ENCODE data around the gene MAP3K7. TPM values are rescaled to one million over a fixed set of nuclear protein-coding genes. Genes with fewer than 3 reads are reported as not detected.

Gene MAP3K7
- total RNA-seq, 1 experiment from 2014 or later = 27.8 TPM

DNA sequence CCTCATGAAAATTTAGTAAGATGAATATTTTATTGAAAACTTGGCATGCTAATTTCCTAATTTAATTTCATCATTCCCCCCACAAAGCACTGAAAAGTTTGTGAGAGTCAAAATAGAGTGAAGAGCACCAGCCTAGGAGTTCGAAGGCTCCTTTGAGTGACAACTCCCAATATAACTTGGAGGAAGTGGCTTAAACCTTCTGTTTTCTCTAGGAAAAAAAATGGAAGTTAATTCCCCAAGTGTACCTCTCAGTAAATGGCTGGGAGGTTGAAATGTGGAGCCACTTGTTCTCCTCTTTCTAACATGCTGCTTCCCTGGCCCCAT is 107.3 kb downstream of the MAP3K7 start:
- H3K27ac Mint-ChIP-seq (ENCODE audit: unreplicated experiment) = peak overlapping the region; percentile 70
- peaks cover 17% of the 10 kb centered on the region for H3K4me1 Mint-ChIP-seq (ENCODE audit: low read depth, unreplicated experiment)
- no TSS peak for BruUV-seq (replicated peaks)
- TF ChIP-seq, protein P1, sequence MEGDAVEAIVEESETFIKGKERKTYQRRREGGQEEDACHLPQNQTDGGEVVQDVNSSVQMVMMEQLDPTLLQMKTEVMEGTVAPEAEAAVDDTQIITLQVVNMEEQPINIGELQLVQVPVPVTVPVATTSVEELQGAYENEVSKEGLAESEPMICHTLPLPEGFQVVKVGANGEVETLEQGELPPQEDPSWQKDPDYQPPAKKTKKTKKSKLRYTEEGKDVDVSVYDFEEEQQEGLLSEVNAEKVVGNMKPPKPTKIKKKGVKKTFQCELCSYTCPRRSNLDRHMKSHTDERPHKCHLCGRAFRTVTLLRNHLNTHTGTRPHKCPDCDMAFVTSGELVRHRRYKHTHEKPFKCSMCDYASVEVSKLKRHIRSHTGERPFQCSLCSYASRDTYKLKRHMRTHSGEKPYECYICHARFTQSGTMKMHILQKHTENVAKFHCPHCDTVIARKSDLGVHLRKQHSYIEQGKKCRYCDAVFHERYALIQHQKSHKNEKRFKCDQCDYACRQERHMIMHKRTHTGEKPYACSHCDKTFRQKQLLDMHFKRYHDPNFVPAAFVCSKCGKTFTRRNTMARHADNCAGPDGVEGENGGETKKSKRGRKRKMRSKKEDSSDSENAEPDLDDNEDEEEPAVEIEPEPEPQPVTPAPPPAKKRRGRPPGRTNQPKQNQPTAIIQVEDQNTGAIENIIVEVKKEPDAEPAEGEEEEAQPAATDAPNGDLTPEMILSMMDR (IDR thresholded peaks at IDR 0.05; ENCODE audit: unreplicated experiment) = no peak
- DNase-seq = no peak
- H3K4me3 Mint-ChIP-seq (ENCODE audit: low read depth, unreplicated experiment) = peak overlapping the region; percentile 15
- CTCF ChIA-PET = interaction anchor here (1.0 to 4.1 kb wide), 10 partner anchors 46 to 548 kb away, joined by 3 to 68 read pairs (median 4); no protein-coding TSS in a partner anchor
- no peaks in the 10 kb centered on the region for H3K27me3 Mint-ChIP-seq (ENCODE audit: unreplicated experiment)
- intact Hi-C loops (cut with micrococcal nuclease; ENCODE audit: unreplicated experiment) = loop anchor here (1.0 to 5.0 kb wide), 5 partner anchors 87 to 539 kb away; no protein-coding TSS in a partner anchor
- H3K9me3 Mint-ChIP-seq (ENCODE audit: low read depth, unreplicated experiment) = no peaks in the 10 kb centered on the region
- peaks cover 6% of the 10 kb centered on the region for H3K36me3 Mint-ChIP-seq (ENCODE audit: insufficient read depth, unreplicated experiment)

DNA sequence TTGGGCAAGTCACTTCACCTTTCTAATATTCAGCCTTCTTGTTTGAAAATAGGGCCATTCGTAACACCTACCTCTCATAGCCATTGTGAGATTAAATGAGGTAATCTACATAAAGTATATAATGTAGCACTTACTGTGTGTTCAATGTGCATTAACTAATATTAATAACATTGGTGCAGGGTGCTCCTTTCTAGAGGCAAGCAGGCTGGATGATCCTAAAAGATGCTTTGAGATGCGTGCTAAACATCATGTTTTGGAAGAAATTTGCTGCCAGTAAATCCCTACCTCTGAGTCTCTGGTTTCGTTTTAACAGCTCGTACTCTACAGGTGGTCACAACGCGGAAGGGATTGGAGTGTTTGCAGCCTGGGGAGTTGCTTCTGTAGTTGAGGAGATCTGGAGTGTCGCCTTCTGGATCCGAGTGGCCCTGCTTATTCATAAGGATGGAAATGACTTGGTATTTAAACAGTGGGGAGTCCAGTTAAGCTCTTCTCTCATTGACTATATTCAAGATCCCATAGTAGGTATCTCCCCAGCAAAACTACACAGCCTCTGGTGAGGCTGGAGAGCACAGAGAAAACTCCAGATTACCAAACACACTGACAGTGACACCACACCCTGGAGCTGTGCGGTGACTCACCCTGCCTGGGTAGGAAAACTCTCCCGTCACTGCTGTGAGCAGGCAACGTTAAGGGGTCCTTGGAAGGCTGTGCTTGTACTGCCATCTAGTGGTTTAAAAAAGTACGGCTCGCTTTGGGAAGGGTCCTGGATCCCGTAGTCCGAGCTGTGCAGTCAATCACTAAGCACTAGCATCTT is 107.9 kb downstream of the MAP3K7 start:
- DNase-seq = peak; percentile 89
- Mint-ChIP-seq H3K27me3 (ENCODE audit: unreplicated experiment) (no peaks in the 10 kb centered on the region), H3K9me3 (ENCODE audit: low read depth, unreplicated experiment) (no peaks in the 10 kb centered on the region), H3K27ac (ENCODE audit: unreplicated experiment) (peak overlapping the region; percentile 70), H3K4me1 (ENCODE audit: low read depth, unreplicated experiment) (peaks cover 17% of the 10 kb centered on the region), H3K4me3 (ENCODE audit: low read depth, unreplicated experiment) (peak overlapping the region; percentile 15), H3K36me3 (ENCODE audit: insufficient read depth, unreplicated experiment) (peaks cover 6% of the 10 kb centered on the region)
- CTCF ChIA-PET = interaction anchor here (0.6 to 4.1 kb wide), 11 partner anchors 45 to 548 kb away, joined by 3 to 68 read pairs (median 4); no protein-coding TSS in a partner anchor
- intact Hi-C loops (cut with micrococcal nuclease; ENCODE audit: unreplicated experiment) = loop anchor here (1.0 to 5.0 kb wide), 5 partner anchors 87 to 539 kb away; no protein-coding TSS in a partner anchor
- BruUV-seq (replicated peaks) = no TSS peak
- TF ChIP-seq, protein P1 (IDR thresholded peaks at IDR 0.05; ENCODE audit: unreplicated experiment) = peak; percentile 75

DNA sequence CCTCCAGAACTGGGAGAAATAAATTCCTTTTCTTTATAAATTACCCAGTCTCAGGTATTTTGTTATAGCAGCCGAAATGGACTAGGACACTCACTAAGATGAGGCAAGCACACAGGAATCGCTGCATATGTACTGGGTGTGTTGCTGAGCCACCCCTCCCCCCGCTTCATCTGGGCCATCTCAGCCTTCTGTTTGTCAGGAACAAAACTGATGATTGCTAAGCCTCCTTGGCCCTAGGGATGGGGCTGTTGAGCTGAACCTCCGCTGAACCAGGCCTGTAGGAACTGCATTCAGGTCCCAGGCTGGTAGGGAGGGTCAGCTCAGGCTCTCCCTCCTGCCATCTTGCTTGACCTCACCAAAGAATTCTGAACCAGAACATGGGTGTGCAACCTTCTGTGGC is 108.6 kb downstream of the MAP3K7 start:
- H3K36me3 Mint-ChIP-seq (ENCODE audit: insufficient read depth, unreplicated experiment) = peaks cover 6% of the 10 kb centered on the region
- intact Hi-C loops (cut with micrococcal nuclease; ENCODE audit: unreplicated experiment) = loop anchor here (2.0 to 5.0 kb wide), 3 partner anchors 86 to 291 kb away; no protein-coding TSS in a partner anchor
- TF ChIP-seq, protein P1 (IDR thresholded peaks at IDR 0.05; ENCODE audit: unreplicated experiment) = no peak
- DNase-seq = no peak
- no peaks in the 10 kb centered on the region for H3K27me3 Mint-ChIP-seq (ENCODE audit: unreplicated experiment)
- no peak overlapping the region for H3K27ac Mint-ChIP-seq (ENCODE audit: unreplicated experiment)
- no peak overlapping the region for H3K4me3 Mint-ChIP-seq (ENCODE audit: low read depth, unreplicated experiment)
- H3K4me1 Mint-ChIP-seq (ENCODE audit: low read depth, unreplicated experiment) = peaks cover 17% of the 10 kb centered on the region
- H3K9me3 Mint-ChIP-seq (ENCODE audit: low read depth, unreplicated experiment) = no peaks in the 10 kb centered on the region
- CTCF ChIA-PET = interaction anchor here (4.1 kb wide), 1 partner anchor 537 kb away, joined by 68 read pairs; no protein-coding TSS in a partner anchor
- BruUV-seq (replicated peaks) = no TSS peak

DNA sequence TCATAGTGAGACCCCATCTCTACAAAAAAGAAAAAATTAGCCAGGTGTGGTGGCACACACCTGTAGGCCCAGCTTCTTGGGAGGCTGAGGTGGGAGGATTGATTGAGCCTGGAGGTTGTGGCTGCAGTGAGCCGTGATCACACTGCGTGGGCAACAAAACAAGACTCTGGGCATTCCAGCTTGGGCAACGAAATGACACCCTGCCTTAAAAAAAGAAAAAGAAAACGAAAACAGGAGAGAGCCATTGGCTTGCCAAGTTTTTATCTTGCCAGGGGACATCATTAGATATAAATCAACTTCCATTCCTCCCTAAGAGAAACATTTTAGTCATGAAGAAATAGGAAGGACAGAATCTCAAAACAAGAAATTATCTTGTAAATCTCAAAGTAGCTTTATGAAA is 109.5 kb downstream of the MAP3K7 start:
- Mint-ChIP-seq H3K9me3 (ENCODE audit: low read depth, unreplicated experiment) (no peaks in the 10 kb centered on the region), H3K27me3 (ENCODE audit: unreplicated experiment) (no peaks in the 10 kb centered on the region), H3K4me3 (ENCODE audit: low read depth, unreplicated experiment) (no peak overlapping the region), H3K27ac (ENCODE audit: unreplicated experiment) (no peak overlapping the region), H3K4me1 (ENCODE audit: low read depth, unreplicated experiment) (peaks cover 17% of the 10 kb centered on the region), H3K36me3 (ENCODE audit: insufficient read depth, unreplicated experiment) (peaks cover 6% of the 10 kb centered on the region)
- intact Hi-C loops (cut with micrococcal nuclease; ENCODE audit: unreplicated experiment) = loop anchor here (5.0 kb wide), 2 partner anchors 85 to 290 kb away; no protein-coding TSS in a partner anchor
- CTCF ChIA-PET = interaction anchor here (0.9 to 4.1 kb wide), 3 partner anchors 84 to 536 kb away, joined by 3 to 68 read pairs (median 8); no protein-coding TSS in a partner anchor
- no TSS peak for BruUV-seq (replicated peaks)
- TF ChIP-seq, protein P1 (IDR thresholded peaks at IDR 0.05; ENCODE audit: unreplicated experiment) = no peak
- no peak for DNase-seq
